Stimulated activated CD8-positive, alpha-beta memory T cell treated with anti-CD3 and anti-CD28 coated beads, Interleukin-15, amount 100 ng/mL, for 48 hours (primary cell): ENCODE measurements around the gene CHD2.
A peak's percentile ranks its signal among the peaks of the same experiment; 100 is the strongest.
"Not testable (repeated sequence)": the region's sequence is repeated elsewhere in the genome, so short reads cannot be mapped to it uniquely, and the experiment has no call there.

Experiments
- DNase-seq, 2 donors: peaks; one replicate each; pipeline ENCODE4 v3.0.0-alpha.2; 2020; ENCODE audit warnings: low read depth in 2 of 2

Gene CHD2

GRCh38 chr15:92906563-92907081 lies 6.5 kb downstream of the CHD2 start:
- DNase-seq: no peak

DNA sequence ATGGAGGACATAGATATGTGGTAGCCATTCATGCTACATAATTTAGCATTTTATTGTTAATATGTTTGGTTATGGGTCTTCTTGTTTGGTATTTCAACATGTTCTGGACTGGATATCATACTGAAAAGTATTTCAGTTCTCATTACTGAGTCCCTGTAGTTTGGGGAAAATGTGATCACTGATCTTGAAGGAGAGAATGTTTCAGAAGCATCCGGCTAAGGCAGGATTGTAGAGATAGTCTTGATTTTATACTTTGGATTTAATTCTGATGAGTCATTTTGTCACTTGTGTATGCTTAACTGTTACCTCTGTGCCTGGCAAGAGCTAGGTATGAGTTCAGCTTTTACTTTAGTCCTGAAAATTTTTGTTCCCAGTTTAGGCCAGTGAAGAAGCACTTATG lies 7.1 kb downstream of the CHD2 start:
- DNase-seq: no peak

- DNase-seq: no peak
Observed at GRCh38 chr15:92907896-92908712, 8.0 kb downstream of the CHD2 start.

GRCh38 chr15:92908713-92909057 lies 8.6 kb downstream of the CHD2 start:
- DNase-seq: no peak

GRCh38 chr15:92909136-92909781 lies 9.1 kb downstream of the CHD2 start:
- DNase-seq: no peak

DNA sequence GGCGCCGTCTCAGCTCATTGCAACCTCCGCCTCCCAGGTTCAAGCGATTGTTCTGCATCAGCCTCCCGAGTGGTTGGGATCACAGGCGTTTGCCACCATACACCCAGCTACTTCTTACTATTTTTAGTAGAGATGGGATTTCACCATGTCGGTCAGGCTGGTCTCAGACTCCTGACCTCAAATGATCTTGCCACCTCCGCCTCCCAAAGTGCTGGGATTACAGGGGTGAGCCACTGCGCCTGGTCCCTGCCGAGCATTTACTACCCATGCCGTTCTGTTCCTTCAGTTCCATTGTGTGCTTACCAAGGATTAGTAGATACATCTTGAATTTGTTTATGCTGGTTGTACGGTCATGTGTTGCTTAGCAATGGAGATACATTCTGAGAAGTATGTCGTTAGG lies 10.3 kb downstream of the CHD2 start:
- no peak for DNase-seq

DNA sequence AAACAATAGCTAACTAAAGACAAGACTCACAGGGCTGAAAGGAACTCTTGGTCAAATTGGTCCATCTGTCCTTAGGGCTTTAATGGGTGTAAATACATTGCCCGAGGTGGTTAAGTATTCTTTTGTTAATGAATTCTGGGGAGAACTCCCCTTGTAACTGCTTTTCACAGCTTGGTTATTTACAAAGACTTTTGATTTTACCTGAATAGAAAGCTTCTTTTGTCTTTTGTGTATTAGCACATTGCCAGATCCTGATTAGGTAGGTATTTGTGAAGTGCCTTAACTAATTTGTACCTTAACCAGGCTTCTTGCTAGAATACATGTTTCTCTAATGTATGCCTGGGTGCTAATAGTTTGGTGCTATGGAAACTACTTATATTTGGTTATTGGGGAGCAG lies 14.0 kb downstream of the CHD2 start:
- no peak for DNase-seq

GRCh38 chr15:92914768-92915221 lies 14.7 kb downstream of the CHD2 start:
- DNase-seq: no peak

GRCh38 chr15:92915766-92916435 lies 15.8 kb downstream of the CHD2 start:
- DNase-seq: no peak

DNA sequence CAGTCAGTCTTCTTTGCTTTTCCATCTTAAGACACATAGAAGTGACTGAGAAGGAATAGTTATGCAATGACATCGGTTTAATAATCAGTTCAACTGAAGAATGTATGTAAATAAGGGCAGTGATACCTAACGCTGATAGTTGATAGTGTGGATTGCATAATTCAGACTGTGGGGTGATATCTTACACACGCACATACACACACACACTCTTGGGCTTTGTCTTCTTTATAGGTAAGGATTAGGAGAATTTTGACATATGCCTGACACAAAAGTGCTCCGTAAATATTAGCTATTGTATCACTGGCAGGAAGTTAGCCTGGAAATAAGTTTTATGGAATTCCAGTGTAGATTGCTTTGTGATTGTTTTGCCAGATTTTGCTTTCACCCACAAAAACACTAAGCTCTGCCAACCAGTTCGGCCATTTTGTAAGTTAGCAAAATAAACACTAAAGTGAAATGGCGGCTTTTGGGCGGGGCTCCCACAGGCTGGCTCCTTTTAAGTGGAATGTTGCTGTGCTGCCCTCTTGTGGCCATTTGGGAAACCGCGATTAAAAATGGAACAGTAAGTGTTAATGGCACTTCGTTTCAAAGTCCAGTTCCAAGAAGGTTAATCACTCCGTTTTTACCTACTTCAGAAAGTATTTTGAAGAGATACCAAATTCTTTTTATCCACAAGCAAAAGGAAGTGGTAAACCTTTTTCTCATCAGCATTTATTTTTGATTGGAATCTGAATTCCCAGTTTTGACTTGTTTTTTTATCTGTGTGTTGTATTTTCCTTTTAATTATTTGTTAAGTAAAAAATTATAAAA lies 17.7 kb downstream of the CHD2 start:
- DNase-seq: peak; percentile 81 to 84

DNA sequence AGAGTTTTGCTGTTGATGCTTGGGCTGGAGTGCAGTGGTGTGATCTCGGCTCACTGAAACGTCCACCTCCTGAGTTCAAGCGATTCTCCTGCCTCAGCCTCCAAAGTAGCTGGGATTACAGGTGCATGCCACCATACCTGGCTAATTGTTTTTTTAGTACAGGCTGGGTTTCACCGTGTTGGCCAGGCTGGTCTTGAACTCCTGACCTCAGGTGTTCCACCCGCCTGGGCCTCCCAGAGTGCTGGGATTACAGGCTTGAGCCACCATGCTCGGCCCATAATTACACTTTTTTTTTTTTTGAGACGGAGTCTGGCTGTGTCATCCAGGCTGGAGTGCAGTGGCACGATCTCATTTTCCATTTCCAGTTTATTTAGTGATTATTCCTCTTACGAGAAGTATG lies 18.8 kb downstream of the CHD2 start:
- not testable (repeated sequence) for DNase-seq

DNA sequence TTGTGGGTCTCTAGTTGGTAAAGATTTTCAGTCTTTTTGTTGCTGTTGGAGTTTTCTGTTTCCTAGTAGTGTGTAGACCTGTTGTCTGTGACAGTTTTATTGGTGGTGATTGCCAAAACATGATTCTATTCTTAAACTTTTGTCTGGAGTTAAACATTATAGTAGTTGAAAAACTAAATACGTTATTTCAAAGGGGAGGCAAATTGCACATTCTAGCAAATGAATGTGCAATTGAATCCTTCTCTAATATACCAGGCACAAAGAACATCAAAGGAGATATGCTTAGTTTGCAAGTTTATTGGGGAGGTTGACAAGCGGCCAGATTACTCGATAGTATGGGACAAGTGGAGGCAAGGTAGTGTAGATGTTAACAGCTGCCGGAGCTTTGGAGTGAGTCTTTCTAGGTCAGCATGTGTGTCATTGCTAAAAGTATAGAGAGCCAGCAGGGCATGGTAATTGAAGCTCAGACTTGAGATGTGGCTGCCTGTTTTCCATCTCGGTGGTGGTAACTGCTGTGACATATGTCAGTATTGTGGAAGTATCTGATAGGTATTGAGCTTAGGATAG lies 20.6 kb downstream of the CHD2 start:
- DNase-seq: no peak

GRCh38 chr15:92921215-92922131 lies 21.3 kb downstream of the CHD2 start:
- DNase-seq: no peak

- no peak for DNase-seq
Observed at GRCh38 chr15:92922418-92923002, 22.4 kb downstream of the CHD2 start.

DNA sequence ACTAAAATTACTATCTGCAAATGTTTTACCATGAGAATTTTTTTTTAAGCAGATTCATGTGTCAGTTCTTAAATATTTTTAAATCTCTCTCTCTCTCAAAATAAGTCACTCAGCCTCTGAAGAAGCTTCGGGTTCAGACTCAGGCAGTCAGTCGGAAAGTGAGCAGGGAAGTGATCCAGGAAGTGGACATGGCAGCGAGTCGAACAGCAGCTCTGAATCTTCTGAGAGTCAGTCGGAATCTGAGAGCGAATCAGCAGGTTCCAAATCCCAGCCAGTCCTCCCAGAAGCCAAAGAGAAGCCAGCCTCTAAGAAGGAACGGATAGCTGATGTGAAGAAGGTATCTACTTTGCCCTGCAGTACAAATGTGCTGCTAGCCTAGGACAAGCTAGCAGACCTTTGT lies 24.1 kb downstream of the CHD2 start:
- no peak for DNase-seq

- no peak for DNase-seq
Observed at GRCh38 chr15:92925454-92925853, 25.3 kb downstream of the CHD2 start.

GRCh38 chr15:92928225-92928750 lies 28.2 kb downstream of the CHD2 start:
- DNase-seq: no peak

DNA sequence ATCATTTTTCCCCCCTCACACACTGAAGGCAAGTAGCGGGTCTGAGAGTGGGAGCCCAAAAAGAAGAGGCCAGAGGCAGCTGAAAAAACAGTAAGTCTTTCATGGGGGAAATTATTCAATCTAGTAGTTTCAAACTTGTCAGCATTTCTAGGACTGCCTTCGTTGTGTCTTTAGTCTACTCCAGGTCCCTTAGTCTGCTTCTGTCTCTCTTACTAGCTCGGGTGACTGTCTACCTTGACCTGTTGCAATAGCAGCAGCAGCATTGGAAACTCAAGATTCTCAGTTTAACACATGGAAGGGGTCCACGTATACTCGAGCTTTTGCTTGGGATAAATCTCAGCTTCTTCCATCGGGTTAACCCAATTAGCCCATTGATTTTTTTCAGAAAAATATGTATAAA lies 28.9 kb downstream of the CHD2 start:
- no peak for DNase-seq

DNA sequence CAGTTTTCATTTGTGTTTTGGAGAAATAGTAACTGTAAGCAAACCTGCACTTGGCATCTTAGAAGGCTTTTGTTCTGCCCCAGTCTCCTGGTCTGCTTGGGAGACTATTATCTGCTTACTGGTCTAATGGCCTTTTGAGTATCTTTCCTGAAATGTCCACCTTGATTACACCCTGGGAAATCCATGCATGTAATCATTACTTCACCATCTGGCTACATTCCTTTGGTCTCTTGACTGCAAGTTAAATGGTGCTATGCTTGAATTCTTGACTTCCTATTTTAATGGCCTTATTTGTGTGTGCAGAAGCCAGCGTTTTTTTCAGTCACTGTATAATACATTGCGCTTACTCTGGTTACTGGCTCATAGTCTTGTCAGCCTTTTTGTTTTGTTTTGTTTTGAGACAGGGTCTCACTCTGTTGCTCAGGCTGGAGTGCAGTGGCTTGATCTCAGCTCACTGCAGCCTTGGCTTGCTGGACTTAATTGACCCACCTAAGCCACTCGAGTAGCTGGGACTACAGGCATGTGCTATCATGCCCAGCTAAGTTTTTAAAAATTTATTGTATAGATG lies 30.0 kb downstream of the CHD2 start:
- DNase-seq: no peak
